H1 (cell line): ENCODE measurements around the gene SYNDIG1. TPM values are rescaled to one million over a fixed set of nuclear protein-coding genes. Genes with fewer than 3 reads are reported as not detected.
A peak's percentile ranks its signal among the peaks of the same experiment; 100 is the strongest.

ENCODE experiments used
- CEBPB ChIP-seq: IDR thresholded peaks from 2 replicates; pipeline ENCODE4 v1.6.1; 2012; ENCODE audit warnings: low read depth, low read length
- GABPA ChIP-seq: IDR thresholded peaks from 2 replicates; pipeline ENCODE4 v1.6.1; 2011; ENCODE audit warnings: mild to moderate bottlenecking, low read length, moderate library complexity, borderline replicate concordance; ENCODE audit not compliant: insufficient read depth
- HDAC6 ChIP-seq: IDR thresholded peaks from one replicate; pipeline ENCODE4 v1.7.1; 2012; ENCODE audit warnings: low read depth, mild to moderate bottlenecking, inconsistent platforms, low read length, moderate library complexity
- JUND ChIP-seq: IDR thresholded peaks from 2 replicates; pipeline ENCODE4 v1.6.1; 2011; ENCODE audit warnings: mild to moderate bottlenecking, improper control_type of control experiment, low read length
- KDM4A ChIP-seq: IDR thresholded peaks from one replicate; pipeline ENCODE4 v1.7.1; 2012; ENCODE audit warnings: low read depth, mild to moderate bottlenecking, moderate library complexity, low read length, inconsistent platforms; ENCODE audit not compliant: severe bottlenecking
- PHF8 ChIP-seq: fragments of 200-600 bp; sonication (generic); conservative IDR thresholded peaks from 2 replicates; pipeline ENCODE4 v1.7.1; 2012; ENCODE audit warnings: low read depth, mild to moderate bottlenecking, inconsistent platforms, low read length, moderate library complexity
- SP2 ChIP-seq: IDR thresholded peaks from 2 replicates; pipeline ENCODE4 v1.6.1; 2012; ENCODE audit warnings: mild to moderate bottlenecking, low read length, inconsistent platforms
- SUZ12 ChIP-seq: fragments of 200-600 bp; sonication (generic); IDR thresholded peaks from 2 replicates; pipeline ENCODE4 v1.6.1; 2012; ENCODE audit warnings: mild to moderate bottlenecking, inconsistent platforms, low read length, moderate library complexity, mixed read lengths
- TAF7 ChIP-seq: optimal IDR thresholded peaks from 2 replicates; pipeline ENCODE3; 2011; ENCODE audit warnings: low read depth, mild to moderate bottlenecking, inconsistent platforms, low read length, moderate library complexity, borderline replicate concordance
- polyA plus RNA-seq, 7 experiments: library from polyadenylated mRNA; depleted of rRNA in 3 of 7; stranded (reverse) in 5 of 7; unstranded in 2 of 7; fragments of >200 nt in 5 of 7; fragments of 200-250 nt in 2 of 7; gene quantifications; 1 replicate in 5 of 7; 2 replicates in 1 of 7; 4 replicates in 1 of 7; pipeline versions ENCODE4 v1.2.1 to v1.2.3, GENCODE V29; 2011 to 2013; ENCODE audit warnings: missing spikeins in 2 of 7, mixed read lengths in 2 of 7
- total RNA-seq: library from RNA; stranded (reverse); fragmentation: NEBNext Ultra II Directional; extraction: Animal tissue kit (Norgen Biotek cat#: 25700); gene quantifications from 2 replicates; pipeline ENCODE4 v1.2.1, GENCODE V29; 2021

SYNDIG1 gene
- total and polyA plus RNA-seq, 2 of the 8 experiments (the other 6 are each of a cell fraction or from before 2014, with no cell fraction given) = 6.5 to 7.8 TPM

GRCh38 chr20:24469894-24470745 lies 691 bp downstream of the SYNDIG1 start (continued):
- peak; percentile 58; the same call in 1 of the 2 replicates for TF ChIP-seq SUZ12
- TF ChIP-seq SP2 = no peak
- TF ChIP-seq CEBPB = no peak
- 0 out of 2 replicates have a peak, but pooled peaks have one; percentile 2 for TF ChIP-seq PHF8
- no peak for TF ChIP-seq JUND
- no peak for TF ChIP-seq HDAC6
- peak; percentile 92 for TF ChIP-seq KDM4A
- no peak for TF ChIP-seq TAF7
- TF ChIP-seq GABPA = no peak
